IPS-NIHi11 (cell line): Measurements from ENCODE around the gene ZRANB3.
"Not testable (repeated sequence)": the region's sequence is repeated elsewhere in the genome, so short reads cannot be mapped to it uniquely, and the experiment has no call there.

ENCODE experiments used
- DNase-seq: peaks from one replicate; pipeline ENCODE4 v3.0.0; 2012; ENCODE audit warnings: mixed read lengths, low spot score

ZRANB3 gene

DNA sequence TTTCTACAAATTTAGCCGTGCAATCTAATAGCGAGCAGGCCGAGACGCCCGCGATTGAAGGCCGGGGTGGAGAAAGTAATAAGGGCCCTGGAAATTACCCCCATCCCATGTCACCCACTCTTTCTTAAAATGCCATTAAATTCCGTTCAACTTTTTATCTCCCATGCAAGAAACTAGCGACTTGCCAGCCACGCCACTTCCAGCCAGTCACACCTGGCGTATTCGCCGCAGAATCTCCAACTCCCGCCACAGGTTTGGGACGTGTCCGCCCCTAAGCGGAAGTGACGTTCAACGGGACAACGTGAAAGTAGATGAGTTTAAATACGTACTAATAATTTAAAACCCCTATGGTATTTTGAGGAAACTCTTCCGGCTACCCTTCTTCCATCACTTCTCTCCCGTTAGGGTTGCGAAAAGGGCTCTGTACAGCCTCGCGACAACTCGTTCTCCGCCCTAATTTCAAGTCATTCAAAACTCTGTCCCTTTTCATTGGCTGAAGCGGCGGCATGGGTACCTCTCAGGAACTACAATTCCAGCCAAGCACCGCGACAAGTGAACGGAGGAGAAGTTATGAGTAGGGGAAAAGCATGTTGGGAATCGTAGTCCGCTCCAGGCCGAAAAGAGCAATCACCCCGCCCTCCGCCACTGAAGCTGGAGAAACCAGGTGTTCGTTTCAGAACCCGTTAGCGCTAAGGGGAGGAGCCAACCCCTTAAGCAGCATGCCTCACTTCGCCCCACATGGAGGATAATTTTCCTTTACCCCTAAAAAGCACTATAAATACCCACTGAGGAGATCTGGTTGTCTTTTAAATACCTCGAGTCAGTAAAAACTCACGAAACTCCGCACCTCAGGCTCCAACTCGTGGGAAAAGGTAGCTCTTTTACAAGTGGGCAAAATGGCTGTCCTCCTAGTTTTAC, at the start of gene ZRANB3:
ZRANB3 (minus strand) TSS at position 906 of the 918 bp plus-strand sequence.
- DNase-seq, result peak; percentile 91

DNA sequence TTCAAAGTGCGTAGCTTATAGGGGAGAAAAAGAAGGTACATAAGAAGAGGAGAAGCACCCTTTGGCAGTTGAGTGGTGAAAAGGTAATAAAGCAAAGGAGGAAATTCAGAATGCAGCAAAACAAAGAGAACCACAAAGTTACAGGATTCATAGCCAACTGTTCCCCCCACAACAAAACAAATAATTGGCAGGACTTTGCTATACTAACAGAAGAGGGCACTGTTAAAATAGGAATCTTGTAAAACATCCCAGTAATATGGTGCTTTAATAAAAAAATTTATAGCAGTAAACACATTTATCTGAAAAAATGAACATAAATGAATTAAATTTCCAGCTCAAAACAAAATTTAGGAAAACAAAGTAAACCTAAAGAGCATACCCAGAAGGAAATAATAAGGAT, 42.6 kb upstream of the ZRANB3 start:
- no peak for DNase-seq

DNA sequence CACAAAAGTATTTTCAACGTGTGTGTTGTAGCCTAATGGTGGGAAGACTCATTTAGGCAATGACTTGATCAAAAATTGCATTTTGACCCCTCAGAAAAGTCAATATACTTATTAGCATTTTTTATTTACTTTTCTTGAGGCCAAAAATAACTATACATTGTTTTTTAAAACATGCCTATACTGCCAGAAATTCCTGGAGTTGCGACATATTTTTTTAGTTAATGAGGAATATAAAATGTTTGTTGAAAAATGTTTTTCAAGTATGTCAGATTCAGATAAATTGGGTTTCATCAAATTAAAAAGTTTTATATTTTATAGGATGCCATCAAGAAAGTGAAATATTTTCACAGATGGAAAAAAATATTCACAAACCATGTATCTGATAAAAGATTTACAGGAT, 39.9 kb upstream of the ZRANB3 start:
- DNase-seq, result no peak

- no peak for DNase-seq
Observed at GRCh38 chr2:135563793-135564192, 32.8 kb upstream of the ZRANB3 start.

- no peak for DNase-seq
Observed at GRCh38 chr2:135561925-135562324, 30.9 kb upstream of the ZRANB3 start.

DNA sequence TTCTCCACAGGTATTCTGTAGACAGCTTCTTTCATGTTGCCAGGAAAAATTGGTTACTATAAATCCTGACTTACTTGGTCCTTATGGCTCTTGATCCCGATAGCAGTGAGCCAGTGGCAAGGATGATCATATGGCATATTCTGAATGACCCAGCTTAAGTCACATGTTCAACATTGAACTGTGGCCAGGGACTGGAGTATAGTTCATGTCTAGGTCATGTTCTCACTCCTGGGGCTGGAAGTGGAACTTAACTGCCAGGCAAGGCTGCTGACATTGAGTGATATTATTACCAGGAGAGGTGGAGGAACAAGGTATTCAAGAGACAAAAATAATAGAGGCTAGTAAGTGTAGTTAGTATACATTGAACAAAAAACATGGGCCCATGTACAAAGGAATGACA, 26.5 kb upstream of the ZRANB3 start:
- DNase-seq, result no peak

DNA sequence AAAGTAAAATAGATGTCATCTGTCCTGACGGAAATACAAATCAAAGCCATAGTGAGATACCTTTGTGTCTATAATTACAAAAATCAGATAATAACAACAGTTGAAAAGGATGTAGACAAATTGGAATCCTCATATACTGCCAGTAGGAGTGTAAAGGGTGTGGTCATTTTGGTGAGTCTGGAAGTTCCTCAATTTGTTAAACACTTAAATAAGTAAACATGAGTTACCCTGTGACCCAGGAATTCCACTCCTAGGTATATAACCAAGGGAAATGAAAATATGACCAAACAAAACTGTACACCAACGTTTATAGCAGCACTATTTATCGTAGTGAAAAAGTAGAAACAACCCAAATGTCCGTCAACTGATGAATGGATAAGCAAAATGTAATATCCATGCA, 24.3 kb upstream of the ZRANB3 start:
- no peak for DNase-seq

DNA sequence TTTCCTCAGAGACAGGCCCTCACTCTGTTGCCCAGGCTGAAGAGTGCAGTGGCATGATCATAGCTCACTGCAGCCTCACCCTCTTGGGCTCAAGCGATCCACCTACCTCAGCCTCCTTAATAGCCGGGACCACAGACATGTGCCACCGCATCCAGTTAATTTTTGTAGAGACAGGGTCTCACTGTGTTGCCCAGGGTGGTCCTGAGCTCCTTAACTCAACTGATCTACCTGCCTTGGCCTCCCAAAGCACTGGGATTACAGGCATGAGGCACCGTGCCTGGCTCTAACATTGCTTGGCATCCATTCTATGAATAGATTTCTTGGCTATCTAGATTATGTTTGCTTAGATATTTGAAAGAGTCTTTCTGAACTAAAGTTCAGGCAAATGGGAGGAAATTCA, 21.9 kb upstream of the ZRANB3 start:
- DNase-seq, result no peak

DNA sequence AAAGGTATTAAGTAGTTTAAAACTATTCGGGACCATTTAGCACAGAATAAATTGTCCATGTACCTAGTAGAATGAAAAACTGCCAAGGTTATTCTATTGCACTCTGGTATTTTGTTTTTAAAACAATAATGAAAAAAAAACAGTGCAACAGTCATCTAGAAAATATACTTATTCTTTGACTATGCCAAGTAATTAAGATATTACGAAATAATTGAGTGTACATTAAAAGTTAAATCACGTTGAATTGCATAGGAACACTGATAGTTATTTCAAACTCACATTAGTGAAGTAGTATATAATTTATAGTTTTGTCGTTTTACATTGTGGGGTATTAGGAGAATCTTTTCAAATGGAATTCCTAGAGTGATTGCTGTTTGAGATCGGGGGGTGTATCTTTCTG, 20.3 kb upstream of the ZRANB3 start:
- DNase-seq, result no peak

DNA sequence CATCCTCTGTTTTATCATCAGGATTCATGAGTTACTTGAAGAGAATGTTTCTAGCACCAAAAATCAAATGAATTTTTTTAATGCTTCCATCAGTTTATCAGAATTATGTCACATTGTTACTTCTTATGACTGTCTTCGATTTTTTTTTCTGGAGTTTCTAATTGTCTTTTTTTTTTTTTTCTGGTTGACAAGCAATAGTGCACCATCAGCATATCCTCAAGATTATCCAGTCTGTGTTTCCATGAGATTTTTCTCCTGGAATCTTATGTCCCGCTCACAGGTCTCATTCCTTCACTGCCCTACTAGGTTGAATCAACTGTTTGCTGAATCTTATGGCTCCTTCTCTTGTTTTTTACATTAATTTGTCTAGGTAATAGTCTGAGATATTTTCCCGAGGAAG, 16.3 kb upstream of the ZRANB3 start:
- DNase-seq, result no peak

GRCh38 chr2:135546436-135546835, 15.4 kb upstream of the ZRANB3 start:
- DNase-seq, result no peak

- DNase-seq, result not testable (repeated sequence)
Observed at GRCh38 chr2:135533545-135533944, 2.5 kb upstream of the ZRANB3 start.

DNA sequence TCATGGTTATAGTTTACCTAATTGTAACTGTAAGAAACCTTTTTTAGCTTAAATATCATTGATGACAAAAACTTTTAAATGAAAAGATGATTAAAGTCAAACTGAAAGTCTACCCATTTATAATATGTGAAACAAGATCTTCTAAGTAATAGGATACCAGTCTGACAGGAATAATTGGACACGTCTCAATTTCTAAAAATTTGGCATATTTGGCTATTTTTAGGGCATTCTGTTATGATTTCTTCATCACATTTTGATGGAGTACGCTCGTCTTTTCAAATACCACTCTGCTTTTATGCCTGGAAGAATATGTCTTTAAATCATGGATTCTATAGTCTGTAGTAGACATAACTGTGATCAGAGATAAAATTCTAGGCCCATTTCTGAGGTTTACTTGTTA, 1.6 kb upstream of the ZRANB3 start:
- DNase-seq, result no peak

DNA sequence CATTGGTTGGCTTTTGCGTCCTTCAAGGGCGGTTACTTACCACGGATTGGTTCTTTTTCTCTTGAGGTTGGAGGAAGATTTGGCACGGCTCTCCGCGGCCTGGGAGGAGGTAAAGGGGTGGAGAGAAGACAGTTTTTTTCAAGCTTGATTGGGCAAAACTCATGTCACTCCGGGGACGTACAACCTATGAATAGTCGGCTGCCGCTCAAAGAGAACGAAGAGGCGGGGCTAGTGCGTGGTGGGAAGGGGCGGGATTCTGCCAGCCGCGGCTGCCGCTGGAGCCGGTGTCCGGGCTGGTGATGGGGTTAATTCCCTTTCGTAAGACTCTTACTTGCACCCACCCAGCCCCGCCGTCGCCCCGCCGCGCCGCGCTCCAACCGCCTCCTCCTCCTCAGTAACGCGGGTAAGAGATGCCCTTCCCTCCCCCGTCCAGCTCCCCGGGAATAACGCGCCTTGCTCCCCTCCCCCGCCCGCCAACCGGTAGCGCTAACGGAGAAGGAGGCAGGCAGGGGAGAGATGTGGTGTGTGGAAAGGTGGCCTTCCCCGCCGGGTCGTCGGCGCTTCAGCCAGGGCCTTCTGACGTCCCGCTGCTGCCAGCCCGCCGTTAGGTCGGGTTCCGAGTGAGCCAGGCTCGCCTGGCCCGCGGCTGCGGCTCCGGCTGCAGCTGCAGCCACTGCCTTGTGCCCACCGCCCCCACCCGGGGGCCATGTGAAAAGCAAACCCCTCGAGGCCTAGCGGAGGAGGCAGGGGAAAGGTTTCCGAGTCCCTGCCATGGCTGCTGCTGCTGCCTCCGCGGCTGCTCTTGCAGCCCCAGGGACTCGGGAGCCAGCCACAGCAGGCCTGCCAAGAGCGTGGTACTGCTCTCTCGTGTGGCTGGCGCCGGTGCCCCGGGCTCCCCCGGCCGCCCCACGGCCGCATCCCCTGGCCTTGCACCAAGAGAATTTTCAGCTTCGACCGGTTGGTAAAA, 496 bp upstream of the ZRANB3 start, which contains the start of gene R3HDM1:
R3HDM1 (plus strand) TSS at position 254 of the 967 bp plus-strand sequence. CDS start 73,362 bp downstream, outside the sequence.
- DNase-seq, result peak; percentile 95

- no peak for DNase-seq
Observed at GRCh38 chr2:135528006-135528405, 3.0 kb downstream of the ZRANB3 start.

- no peak for DNase-seq
Observed at GRCh38 chr2:135525786-135526185, 5.2 kb downstream of the ZRANB3 start.

DNA sequence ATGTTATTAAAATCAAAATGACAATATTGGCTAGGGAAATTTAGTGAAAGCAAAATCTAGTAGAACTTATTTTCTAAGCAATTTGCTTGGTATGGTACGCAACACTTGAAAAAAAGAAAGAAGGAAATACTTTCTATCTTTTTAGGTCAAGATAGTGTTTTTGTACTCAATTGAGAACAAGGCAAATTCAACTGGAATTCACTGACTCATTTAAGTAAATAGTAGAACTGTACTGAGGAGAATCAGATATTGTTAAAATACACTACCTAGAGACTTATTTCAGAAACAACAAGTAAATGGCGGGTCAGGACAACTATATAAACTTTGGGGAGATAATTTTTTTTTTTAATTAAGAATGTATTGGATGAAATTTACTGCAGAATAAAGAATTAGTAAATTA, 18.9 kb downstream of the ZRANB3 start:
- no peak for DNase-seq

GRCh38 chr2:135510577-135510976, 20.4 kb downstream of the ZRANB3 start:
- no peak for DNase-seq

- DNase-seq, result no peak
Observed at GRCh38 chr2:135504811-135505210, 26.2 kb downstream of the ZRANB3 start.

DNA sequence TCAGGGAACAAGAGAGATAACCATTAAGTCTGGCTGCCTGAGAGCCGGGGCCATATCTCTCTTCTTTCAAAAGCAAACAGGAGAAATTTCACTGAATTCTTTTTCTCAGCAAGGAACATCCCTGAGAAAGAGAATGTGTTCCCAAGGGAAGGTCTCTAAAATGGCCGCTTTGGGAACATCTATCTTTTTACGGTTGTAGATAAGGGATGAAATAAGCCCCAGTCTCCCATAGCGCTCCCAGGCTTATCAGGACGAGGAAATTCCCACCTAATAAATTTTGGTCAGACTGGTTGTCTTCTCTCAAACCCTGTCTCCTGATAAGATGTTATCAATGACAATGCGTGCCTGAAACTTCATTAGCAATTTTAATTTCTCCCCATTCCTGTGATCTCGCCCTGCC, 32.4 kb downstream of the ZRANB3 start:
- DNase-seq, result not testable (repeated sequence)

DNA sequence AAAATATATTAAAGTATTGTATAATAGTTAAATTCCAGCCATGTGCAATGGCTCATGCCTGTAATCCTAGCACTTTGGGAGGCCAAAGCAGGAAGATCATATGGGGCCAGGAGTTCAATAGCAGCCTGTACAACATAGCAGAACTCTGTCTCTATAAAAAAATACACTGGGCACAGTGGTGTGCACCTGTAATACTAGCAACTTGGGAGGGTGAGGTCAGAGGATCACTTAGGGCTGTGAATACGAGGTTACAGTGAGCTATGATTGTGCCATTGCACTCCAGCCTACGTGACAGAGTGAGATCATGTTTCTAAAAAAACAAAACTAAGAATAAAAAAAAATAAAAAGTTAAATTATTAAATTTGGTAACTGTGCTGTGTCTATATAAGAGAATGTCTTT, 36.1 kb downstream of the ZRANB3 start:
- no peak for DNase-seq

DNA sequence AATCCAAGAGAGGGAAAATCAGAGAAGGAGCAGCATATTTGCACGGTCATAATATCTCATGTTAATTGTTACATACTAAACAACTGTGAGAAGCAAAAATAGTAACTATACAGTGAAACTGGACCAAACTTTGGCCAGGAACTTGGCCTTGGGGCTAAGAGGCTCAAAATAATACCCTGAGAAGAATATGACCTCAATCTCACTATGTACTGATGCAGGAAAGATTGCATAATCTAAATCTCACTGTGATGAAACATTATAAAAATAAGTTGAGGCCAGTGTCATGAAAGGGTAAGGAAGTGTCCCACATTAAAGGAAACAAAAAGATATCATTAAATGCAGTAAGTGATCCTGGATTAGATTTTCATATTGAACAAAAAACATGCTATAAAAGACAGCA, 36.5 kb downstream of the ZRANB3 start:
- DNase-seq, result no peak

DNA sequence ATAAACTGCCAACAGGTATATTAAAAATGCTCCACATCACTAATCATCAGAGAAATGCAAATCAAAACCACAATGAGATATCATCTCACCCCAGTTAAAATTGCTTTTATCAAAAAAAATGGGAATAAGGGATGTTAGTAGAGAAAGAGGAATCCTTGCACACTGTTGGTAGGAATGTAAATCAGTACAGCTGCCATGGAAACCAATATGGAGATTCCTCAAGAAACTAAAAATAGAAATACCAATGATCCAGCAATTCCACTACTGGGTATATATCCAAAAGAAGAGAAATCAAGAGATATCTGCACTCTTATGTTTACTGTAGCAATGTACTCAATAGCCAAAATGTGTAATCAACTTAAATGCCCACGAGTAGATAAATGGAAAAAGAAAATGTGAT, 40.6 kb downstream of the ZRANB3 start:
- DNase-seq, result no peak
